GM18498 (cell line): Measurements from ENCODE around the gene ARF5.
A peak's percentile ranks its signal among the peaks of the same experiment; 100 is the strongest.

ENCODE experiments used
- ATAC-seq: cut with Tn5 transposase; IDR thresholded peaks from one replicate; pipeline ENCODE4 v1.9.1; 2021; ENCODE audit warnings: mild to moderate bottlenecking, moderate library complexity; ENCODE audit not compliant: unreplicated experiment

Gene ARF5

GRCh38 chr7:127587663-127588018 lies 570 bp upstream of the ARF5 start:
- ATAC-seq = no peak

GRCh38 chr7:127588697-127589482 lies 679 bp downstream of the ARF5 start:
- peak; percentile 21 for ATAC-seq

DNA sequence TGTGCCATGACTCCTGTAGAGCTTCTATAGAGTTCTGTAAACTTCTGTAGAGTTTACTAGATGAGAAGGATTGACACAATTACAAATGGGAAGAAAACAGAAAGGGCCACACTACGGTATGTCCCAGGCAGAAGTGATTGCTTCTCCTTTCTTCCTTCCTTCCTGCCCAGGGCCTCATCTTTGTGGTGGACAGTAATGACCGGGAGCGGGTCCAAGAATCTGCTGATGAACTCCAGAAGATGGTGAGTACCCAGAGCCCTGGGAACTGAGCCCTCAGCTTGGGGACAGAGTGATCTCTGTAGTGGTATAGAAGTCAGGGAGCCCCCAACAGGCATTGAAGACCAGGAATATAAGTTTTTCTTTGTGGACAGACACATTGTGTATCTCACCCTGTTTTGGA lies 1.7 kb downstream of the ARF5 start:
- ATAC-seq = no peak

DNA sequence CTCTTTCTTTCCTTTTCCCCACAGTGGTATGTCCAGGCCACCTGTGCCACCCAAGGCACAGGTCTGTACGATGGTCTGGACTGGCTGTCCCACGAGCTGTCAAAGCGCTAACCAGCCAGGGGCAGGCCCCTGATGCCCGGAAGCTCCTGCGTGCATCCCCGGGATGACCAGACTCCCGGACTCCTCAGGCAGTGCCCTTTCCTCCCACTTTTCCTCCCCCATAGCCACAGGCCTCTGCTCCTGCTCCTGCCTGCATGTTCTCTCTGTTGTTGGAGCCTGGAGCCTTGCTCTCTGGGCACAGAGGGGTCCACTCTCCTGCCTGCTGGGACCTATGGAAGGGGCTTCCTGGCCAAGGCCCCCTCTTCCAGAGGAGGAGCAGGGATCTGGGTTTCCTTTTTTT lies 3.0 kb downstream of the ARF5 start:
- ATAC-seq = no peak

DNA sequence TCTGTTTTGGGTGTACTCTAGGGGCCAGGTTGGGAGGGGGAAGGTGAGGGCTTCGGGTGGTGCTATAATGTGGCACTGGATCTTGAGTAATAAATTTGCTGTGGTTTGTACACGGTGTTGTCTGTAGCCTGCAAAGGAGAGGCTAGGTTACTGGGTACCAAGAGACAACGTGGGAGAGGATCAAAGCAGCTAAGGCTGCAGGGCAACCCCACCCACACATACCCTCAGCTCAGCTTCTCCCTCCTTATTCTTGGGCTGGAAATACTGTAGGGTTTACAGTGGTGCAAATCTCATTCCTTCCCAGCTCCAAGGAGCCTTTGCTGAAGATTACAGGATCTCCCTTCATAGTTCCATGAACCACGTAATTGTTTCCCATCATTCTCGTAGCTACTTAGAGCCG lies 3.4 kb downstream of the ARF5 start:
- no peak for ATAC-seq

DNA sequence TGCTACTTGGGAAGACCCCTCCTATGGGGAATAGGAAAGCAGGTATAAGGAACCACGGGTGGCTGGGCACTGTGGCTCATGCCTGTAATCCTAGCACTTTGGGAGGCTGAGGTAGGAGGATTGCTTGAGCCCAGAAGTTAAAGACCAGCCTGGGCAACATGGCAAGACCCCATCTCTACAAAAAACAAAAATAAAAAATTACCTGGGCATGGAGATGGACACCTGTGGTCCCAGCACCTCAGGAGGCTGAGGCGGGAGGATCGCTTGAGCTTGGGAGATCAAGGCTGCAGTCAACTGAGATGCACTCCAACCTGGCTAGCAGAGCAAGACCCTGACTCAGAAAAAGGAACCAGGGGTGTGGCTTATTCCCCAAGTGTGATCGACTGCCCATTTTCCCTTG lies 4.3 kb downstream of the ARF5 start:
- ATAC-seq = no peak

DNA sequence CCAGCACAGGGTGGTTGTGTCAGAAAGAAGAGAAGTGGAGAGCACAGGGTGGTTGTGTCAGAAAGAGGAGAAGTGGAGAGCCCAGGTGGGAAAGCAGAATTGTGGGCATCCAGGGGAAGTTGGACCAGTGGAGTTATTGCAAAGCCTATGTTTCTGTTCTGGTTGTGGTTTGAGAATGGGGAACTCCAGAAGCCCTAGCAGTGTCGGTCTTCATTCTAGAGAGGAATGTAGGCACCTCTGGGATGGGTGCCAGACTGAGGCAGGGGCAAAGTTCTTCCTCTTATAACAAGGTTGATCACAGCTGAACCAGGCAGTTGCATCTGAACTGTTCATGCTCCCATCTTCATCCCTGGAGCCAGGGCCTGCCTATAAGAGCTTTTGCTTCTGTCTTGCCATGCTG lies 6.3 kb downstream of the ARF5 start:
- no peak for ATAC-seq

DNA sequence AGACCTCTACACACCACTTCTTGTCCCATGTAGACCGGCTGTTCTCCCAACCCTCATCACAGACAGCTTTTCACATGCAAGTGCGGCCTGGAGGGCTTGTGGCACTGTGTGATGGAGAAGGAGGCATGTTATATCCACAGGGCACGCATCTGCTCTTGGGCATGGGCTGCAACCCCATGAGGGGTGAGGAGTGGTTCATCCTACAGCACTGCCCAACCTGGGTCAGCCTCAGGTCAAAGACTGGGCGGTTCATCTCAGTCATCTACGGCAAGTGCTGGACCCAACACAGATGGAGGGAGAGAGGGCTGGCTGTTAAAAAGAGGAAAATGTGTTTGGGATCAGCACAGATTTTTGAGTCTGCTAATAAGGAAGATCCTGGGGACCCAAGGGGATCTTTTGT lies 7.5 kb downstream of the ARF5 start:
- no peak for ATAC-seq

- ATAC-seq = no peak
Observed at GRCh38 chr7:127598318-127598717, 10.1 kb downstream of the ARF5 start.

GRCh38 chr7:127600885-127601284 lies 12.7 kb downstream of the ARF5 start:
- ATAC-seq = no peak

- ATAC-seq = no peak
Observed at GRCh38 chr7:127608446-127608845, 20.2 kb downstream of the ARF5 start.

DNA sequence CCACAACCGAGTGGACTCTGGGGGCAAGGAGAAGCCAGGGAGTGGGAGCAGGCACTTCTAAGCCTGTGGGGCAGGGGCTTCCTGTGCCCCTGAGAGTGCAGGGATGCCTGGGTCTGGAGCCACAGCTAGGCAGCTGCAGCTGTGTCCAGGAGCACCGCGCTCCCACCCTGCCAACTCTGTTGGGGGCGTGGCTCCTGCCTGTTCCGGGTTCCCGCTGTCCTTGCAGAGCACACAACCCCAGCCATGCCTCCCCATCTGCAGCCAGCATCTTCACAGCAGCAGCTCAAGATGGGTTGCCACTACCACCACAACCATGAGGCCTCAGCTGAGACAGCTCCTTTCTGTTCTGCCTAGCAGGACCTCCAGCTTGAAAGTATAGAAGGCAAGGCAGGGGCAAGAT lies 21.1 kb downstream of the ARF5 start:
- no peak for ATAC-seq

DNA sequence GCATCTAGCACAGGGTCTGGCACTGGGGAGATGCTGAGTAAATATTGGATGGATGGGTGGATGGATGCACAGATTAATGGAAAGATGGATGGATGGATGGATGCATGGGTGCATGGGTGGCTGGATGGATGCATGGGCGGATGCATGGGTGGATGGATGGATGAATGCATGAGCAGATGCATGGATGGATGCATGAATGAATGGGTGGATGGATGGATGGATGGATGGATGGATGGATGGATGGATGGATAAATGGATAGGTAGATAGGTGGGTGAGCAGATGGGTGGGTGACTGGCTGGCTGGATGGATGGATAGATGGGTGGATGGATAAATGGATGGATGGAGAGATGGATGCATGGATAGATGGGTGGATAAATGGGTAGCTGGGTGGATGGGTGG lies 24.1 kb downstream of the ARF5 start:
- no peak for ATAC-seq

DNA sequence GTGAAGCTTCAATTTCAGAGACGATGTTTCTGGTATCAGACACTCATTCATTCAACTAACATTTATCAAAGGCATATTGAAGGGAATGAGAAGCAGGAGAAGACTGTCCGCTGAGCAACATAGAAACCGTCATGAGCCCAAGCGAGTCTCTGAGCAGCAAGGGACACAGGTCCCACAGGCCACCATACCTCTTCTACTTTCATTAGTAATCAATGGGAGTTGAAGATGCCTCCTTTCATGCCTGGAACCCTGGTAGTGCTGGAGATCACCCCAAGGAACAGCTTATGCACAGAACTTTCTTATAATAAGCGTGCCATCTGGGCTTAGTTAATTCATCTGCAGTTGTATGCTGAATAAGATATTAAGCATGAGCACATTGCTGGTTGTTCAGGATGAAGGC lies 28.5 kb downstream of the ARF5 start:
- ATAC-seq = no peak

- no peak for ATAC-seq
Observed at GRCh38 chr7:127618042-127618441, 29.8 kb downstream of the ARF5 start, which contains the start of gene PAX4. Gene PAX4, minus strand, starts transcription at chr7:127618142. Its CDS starts 2,214 bp downstream, at chr7:127615928.

DNA sequence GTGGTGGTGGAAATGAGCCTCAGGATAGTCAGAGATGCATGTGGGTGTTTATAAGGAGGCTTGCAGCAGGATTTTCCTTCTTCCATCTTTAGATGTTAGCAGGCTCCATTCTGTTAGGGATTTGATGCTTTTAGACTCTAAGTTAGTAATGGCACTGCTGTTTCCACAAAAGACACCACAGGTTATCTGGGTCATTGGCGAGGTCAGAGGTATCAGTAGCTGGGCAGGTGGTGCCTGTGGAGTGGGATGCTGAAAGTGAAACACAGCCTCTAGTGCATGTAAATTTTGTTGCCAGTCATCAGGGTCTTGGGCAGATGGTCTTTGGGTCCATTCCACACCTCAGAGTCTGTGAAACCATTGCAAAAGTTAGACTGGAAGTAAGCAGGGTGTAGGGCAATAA lies 30.6 kb downstream of the ARF5 start:
- no peak for ATAC-seq

DNA sequence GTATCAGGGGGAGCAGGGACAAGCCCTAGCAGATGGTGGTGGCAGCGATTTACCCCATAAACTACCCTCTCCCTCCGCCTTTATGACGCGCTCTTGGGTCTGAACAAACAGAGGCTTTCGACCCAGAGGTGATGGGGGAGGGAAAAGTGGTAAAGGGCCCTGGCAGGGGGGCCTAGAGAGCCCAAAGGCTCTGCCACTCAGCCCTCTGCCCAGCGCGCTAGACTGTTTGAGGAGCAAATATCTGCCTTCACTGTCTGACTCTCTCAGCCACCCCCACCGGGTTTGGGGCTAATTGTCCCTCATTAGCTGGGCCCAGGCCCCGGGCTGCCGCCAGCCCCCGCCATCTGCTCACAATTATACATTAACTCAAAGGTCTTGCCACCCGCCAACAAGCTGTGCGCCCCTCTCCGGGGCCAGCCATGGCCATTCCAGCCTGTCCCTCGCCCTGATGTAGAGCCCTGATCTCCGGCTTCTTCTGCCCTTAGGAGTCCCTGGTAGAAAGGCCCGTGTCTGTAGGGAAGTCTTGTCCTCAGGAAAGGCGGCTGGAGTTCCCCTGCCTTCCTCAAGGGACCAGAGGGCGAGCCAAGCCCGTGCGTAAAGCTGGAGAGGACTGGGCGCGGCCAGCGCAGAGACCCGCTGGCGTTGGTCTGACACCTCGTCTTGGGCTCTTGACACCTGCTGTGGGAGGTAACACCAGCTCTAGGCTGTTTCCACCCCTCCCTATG lies 31.6 kb downstream of the ARF5 start:
- ATAC-seq = no peak

GRCh38 chr7:127620406-127621233 lies 32.4 kb downstream of the ARF5 start:
- no peak for ATAC-seq

DNA sequence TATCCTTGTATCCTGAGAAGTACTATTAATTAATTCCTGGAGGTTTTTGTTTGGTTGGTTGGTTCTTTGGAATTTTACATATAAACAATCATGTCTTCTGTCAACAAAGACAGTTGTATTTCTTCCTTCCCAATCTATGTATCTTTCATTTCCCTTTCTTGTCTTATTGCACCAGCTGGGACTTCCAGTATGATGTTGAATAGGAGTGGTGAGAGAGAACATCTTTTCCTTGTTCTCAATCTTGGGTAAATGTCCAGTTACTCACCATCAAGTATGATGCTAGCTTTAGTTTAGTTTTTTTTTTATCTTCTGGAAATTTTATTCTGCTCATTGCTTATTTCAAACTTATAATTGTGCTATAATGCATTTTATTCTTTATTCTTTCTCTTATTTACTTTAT lies 37.1 kb downstream of the ARF5 start:
- ATAC-seq = no peak

DNA sequence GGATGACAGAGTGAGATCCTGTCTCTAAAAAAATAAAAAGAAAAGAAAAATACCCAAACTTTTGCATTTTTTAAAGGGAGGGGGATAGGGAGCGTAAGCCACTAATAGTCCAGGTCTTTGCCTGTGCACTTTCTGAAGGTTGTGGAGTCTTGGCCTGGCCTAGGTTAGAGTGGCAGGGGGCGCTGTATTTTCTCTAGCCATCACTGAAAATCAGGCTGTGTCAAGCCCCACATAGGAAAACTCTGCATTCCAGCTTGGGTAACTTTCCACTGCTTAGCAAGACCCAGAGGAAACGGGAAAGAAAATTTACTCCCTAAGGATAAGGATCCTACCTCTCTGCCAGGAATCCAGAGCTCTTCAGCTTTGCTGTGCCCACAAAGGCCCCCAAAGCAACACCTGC lies 40.2 kb downstream of the ARF5 start:
- no peak for ATAC-seq

GRCh38 chr7:127629268-127629854 lies 41.1 kb downstream of the ARF5 start:
- peak; percentile 64 for ATAC-seq
